ENCODE data around the gene INPP5D. TPM values are rescaled to one million over a fixed set of nuclear protein-coding genes. Genes with fewer than 3 reads are reported as not detected.

Gene INPP5D
- total and polyA plus RNA-seq, 2 donors (not counting 3 experiments of a cell fraction or from before 2014, with no cell fraction given) = 13.9 to 46.6 TPM

- Histone ChIP-seq H3K36me3 (ENCODE audit: control insufficient read depth in 2 of 2, extremely low read depth in 1 of 2, insufficient read depth in 2 of 2, low read length in 2 of 2) (peaks cover 0 to 19% of the 10 kb centered on the region in 2 experiments), H3K27ac (ENCODE audit: insufficient read depth, low read depth, low read length) (no peak overlapping the region), H4K20me1 (replicated peaks; ENCODE audit: control insufficient read depth, extremely low read depth, insufficient read depth, low read length) (no peaks in the 10 kb centered on the region), H2AFZ (ENCODE audit: low read depth, low read length) (no peak overlapping the region), H3K4me3 (replicated peaks in 1 of 3; ENCODE audit: insufficient read depth in 1 of 3, low read depth in 1 of 3, low read length in 3 of 3) (no peak overlapping the region), H3K9me3 (replicated peaks; ENCODE audit: control insufficient read depth, insufficient read depth, low read length) (no peaks in the 10 kb centered on the region), H3K4me1 (ENCODE audit: control insufficient read depth, extremely low read depth, insufficient read depth, low read length) (peaks cover 40% of the 10 kb centered on the region), H3K9me1 (replicated peaks; ENCODE audit: control insufficient read depth, extremely low read depth, insufficient read depth, low read length) (no peaks in the 10 kb centered on the region), H3K9ac (replicated peaks; ENCODE audit: extremely low read depth, insufficient read depth, low read length) (no peak overlapping the region), H3K27me3 (ENCODE audit: control insufficient read depth in 2 of 2, insufficient read depth in 2 of 2, low read length in 2 of 2) (no peaks in the 10 kb centered on the region), H3K79me2 (ENCODE audit: control insufficient read depth, insufficient read depth, low read length) (no peaks in the 10 kb centered on the region), H3K4me2 (ENCODE audit: insufficient read depth, low read length) (no peak overlapping the region)
- CTCF ChIA-PET = interaction anchor here (1.0 kb wide), 1 partner anchor 27 kb away, joined by 5 read pairs; no protein-coding TSS in a partner anchor
- BruUV-seq (replicated peaks) = no TSS peak
- FAIRE-seq (no peak), DNase-seq (ENCODE audit: low read depth, low spot score) (no peak)
- intact Hi-C loops (cut with micrococcal nuclease) = loop anchor here (10.0 kb wide), 1 partner anchor 334 kb away; no protein-coding TSS in a partner anchor
- POLR2A ChIA-PET = no interaction called here
- TF ChIP-seq JUN (IDR thresholded peaks at IDR 0.05; ENCODE audit: borderline replicate concordance, insufficient read depth, insufficient read length, low read depth) (no peak), GATA2 (IDR thresholded peaks at IDR 0.05; ENCODE audit: insufficient read depth, insufficient read length, low read depth, low read length) (no peak), MAX (IDR thresholded peaks at IDR 0.05; ENCODE audit: insufficient read depth, insufficient read length) (no peak), MYC (IDR thresholded peaks at IDR 0.05; ENCODE audit: low read depth, low read length) (no peak), CTCF (IDR thresholded peaks at IDR 0.05; ENCODE audit: extremely low read depth in 1 of 2, insufficient read depth in 1 of 2, low read depth in 1 of 2, low read length in 2 of 2) (no peak), FOS (IDR thresholded peaks at IDR 0.05; ENCODE audit: borderline replicate concordance, insufficient read depth, low read length) (no peak), EZH2 (IDR thresholded peaks at IDR 0.05; ENCODE audit: borderline replicate concordance, low read depth, low read length, severe bottlenecking) (no peak), POLR2AphosphoS5 (IDR thresholded peaks at IDR 0.05; ENCODE audit: insufficient read depth, low read depth, low read length) (no peak), POLR2A (IDR thresholded peaks at IDR 0.05; ENCODE audit: low read depth, low read length) (no peak)
- dilution Hi-C loops (cut with MboI; ENCODE audit: extremely low pct_ligation_motif_present, low sequenced_read_pairs) = no loop called here
Measured at GRCh38 chr2:233081232-233081730, 21.1 kb downstream of the INPP5D start.

All from endothelial cell of umbilical vein (primary cell).